B cell (primary cell): ENCODE measurements around the gene RHOXF2B. TPM values are rescaled to one million over a fixed set of nuclear protein-coding genes. Genes with fewer than 3 reads are reported as not detected.
"Not testable (repeated sequence)": the region's sequence is repeated elsewhere in the genome, so short reads cannot be mapped to it uniquely, and the experiment has no call there.

Experiments used
- ATAC-seq: fragments of 200-7000 bp; cut with Tn5 transposase; one replicate; pipeline ENCODE4 v1.10.0; 2021; ENCODE audit warnings: low read depth, mild to moderate bottlenecking, moderate number of reproducible peaks, moderate library complexity
- CTCF ChIA-PET: fragments of 350-600 bp; sonication (Branson Sonifier 250); formaldehyde crosslinking; loops from one replicate; lab custom pipeline; 2021; ENCODE audit warnings: antibody characterized with exemption, inconsistent platforms; lab: Charles Lee
- POLR2A ChIA-PET: fragments of 350-600 bp; sonication (Branson Sonifier 250); formaldehyde crosslinking; loops from one replicate; lab custom pipeline; 2021; ENCODE audit warnings: antibody characterized with exemption; lab: Charles Lee
- DNase-seq: peaks from one replicate; pipeline ENCODE4 v3.0.0; 2013
- H2AFZ ChIP-seq: 2 replicates; pipeline ENCODE4 v1.6.1; 2012; ENCODE audit warnings: mild to moderate bottlenecking, low read depth, low read length; ENCODE audit not compliant: insufficient read depth, poor library complexity, severe bottlenecking
- H3K27ac ChIP-seq, 2 donors: 1 replicate in 1 of 2; 2 replicates in 1 of 2; pipeline ENCODE4 v1.5.1; 2012 to 2013; ENCODE audit warnings: low read length in 2 of 2, mild to moderate bottlenecking in 2 of 2, moderate library complexity in 1 of 2
- H3K27me3 ChIP-seq, 4 experiments: fragments of 200-600 bp in 1 of 4; sonication (generic) in 1 of 4; replicated peaks in 1 of 4; 1 replicate in 2 of 4; 2 replicates in 2 of 4; pipeline versions ENCODE4 v1.6.1 to v1.7.0; 2013 to 2016; ENCODE audit warnings: low read length in 3 of 4, mild to moderate bottlenecking in 2 of 4, mixed read lengths in 1 of 4, moderate library complexity in 1 of 4; ENCODE audit not compliant: insufficient read depth in 4 of 4, control insufficient read depth in 3 of 4; ENCODE audit errors: control extremely low read depth in 1 of 4
- H3K36me3 ChIP-seq, 2 experiments: replicated peaks in 1 of 2; 1 replicate in 1 of 2; 2 replicates in 1 of 2; pipeline versions ENCODE4 v1.6.1 to v1.7.1; 2013; ENCODE audit warnings: low read length in 1 of 2; ENCODE audit not compliant: insufficient read depth in 2 of 2, control insufficient read depth in 1 of 2; ENCODE audit errors: control extremely low read depth in 1 of 2, extremely low read depth in 1 of 2
- H3K4me1 ChIP-seq, 2 donors: fragments of 200-600 bp in 1 of 2; sonication (generic) in 1 of 2; 1 replicate in 1 of 2; 2 replicates in 1 of 2; pipeline versions ENCODE4 v1.5.1 to v1.6.1; 2013 to 2017; ENCODE audit warnings: low read length in 2 of 2; ENCODE audit not compliant: control insufficient read depth in 2 of 2, insufficient read depth in 2 of 2
- H3K4me2 ChIP-seq: replicated peaks from 2 replicates; pipeline ENCODE3; 2012; ENCODE audit warnings: mild to moderate bottlenecking, low read depth, low read length; ENCODE audit not compliant: poor library complexity, severe bottlenecking
- H3K4me3 ChIP-seq, 5 experiments: fragments of 200-600 bp in 1 of 5; sonication (generic) in 1 of 5; 1 replicate in 3 of 5; 2 replicates in 2 of 5; pipeline versions ENCODE4 v1.5.1 to v1.7.0; 2011 to 2016; ENCODE audit warnings: low read length in 4 of 5, mild to moderate bottlenecking in 4 of 5, low read depth in 2 of 5, control low read depth in 1 of 5, moderate library complexity in 1 of 5; ENCODE audit not compliant: insufficient read depth in 1 of 5; ENCODE audit errors: control extremely low read depth in 1 of 5, extremely low read depth in 1 of 5
- H3K79me2 ChIP-seq: fragments of 200-600 bp; sonication (generic); one replicate; pipeline ENCODE4 v1.6.0; 2016; ENCODE audit warnings: low read length; ENCODE audit not compliant: control insufficient read depth, insufficient read depth
- H3K9ac ChIP-seq: fragments of 200-600 bp; sonication (generic); 2 replicates; pipeline ENCODE4 v1.6.1; 2017; ENCODE audit warnings: mild to moderate bottlenecking, low read length, moderate library complexity
- H3K9me3 ChIP-seq, 3 donors: one replicate each; pipeline versions ENCODE4 v1.6.1 to v1.7.1; 2013; ENCODE audit warnings: low read length in 2 of 3; ENCODE audit not compliant: control insufficient read depth in 2 of 3, insufficient read depth in 1 of 3; ENCODE audit errors: control extremely low read depth in 1 of 3
- H4K20me1 ChIP-seq: 2 replicates; pipeline ENCODE4 v1.6.0; 2012; ENCODE audit warnings: mild to moderate bottlenecking, low read length; ENCODE audit not compliant: insufficient read depth, control insufficient read depth, poor library complexity, severe bottlenecking
- H3K27ac Mint-ChIP-seq: one replicate; pipeline ENCODE4 v1.8.0; 2021; ENCODE audit warnings: mixed read lengths
- H3K27me3 Mint-ChIP-seq: one replicate; pipeline ENCODE4 v1.8.0; 2021; ENCODE audit warnings: mixed read lengths
- H3K4me1 Mint-ChIP-seq: one replicate; pipeline ENCODE4 v1.8.0; 2021; ENCODE audit warnings: mixed read lengths
- H3K4me3 Mint-ChIP-seq: one replicate; pipeline ENCODE4 v1.8.0; 2021; ENCODE audit warnings: mixed read lengths
- H3K9me3 Mint-ChIP-seq: one replicate; pipeline ENCODE4 v1.8.0; 2022; ENCODE audit warnings: mixed read lengths; ENCODE audit not compliant: insufficient read depth
- WGBS: methylation state at CpG from one replicate; pipeline ENCODE4 v1.1.5; 2013; ENCODE audit warnings: missing lambda C conversion rate; ENCODE audit not compliant: insufficient coverage; 5-methylcytosine and 5-hydroxymethylcytosine counted together
- intact Hi-C: fragments of 100-400 bp; cut with micrococcal nuclease; formaldehyde crosslinking; loops from one replicate; pipeline ENCODE4 v1.10.0; 2022
- polyA plus RNA-seq: library from polyadenylated mRNA; depleted of rRNA; stranded (reverse); fragments of >200 nt; gene quantifications from 2 replicates; pipeline ENCODE4 v1.2.3, GENCODE V29; 2012
- total RNA-seq, 2 donors: library from RNA; stranded (reverse); fragments of 120-200 nt in 1 of 2; gene quantifications; 1 replicate in 1 of 2; 2 replicates in 1 of 2; pipeline versions ENCODE4 v1.2.3 to v1.2.4, GENCODE V29; 2013 to 2022

RHOXF2B gene
- total and polyA plus RNA-seq, 2 donors (not counting 1 experiment from before 2014, with no cell fraction given) = not detected

DNA sequence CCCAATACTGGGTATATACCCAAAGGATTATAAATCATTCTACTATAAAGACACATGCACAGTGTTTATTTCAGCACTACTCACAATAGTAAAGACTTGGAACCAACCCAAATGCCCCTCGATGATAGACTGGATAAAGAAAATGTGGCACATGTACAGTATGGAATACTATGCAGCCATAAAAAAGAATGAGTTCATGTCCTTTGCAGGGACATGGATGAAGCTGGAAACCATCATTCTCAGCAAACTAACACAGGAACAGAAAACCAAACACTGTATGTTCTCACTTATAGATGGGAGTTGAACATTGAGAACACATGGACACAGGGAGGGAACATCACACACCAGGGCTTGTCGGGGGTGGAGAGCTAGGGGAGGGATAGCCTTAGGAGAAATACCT, 27.2 kb upstream of the RHOXF2B start:
- H4K20me1 ChIP-seq, H2AFZ ChIP-seq, H3K36me3 ChIP-seq, ATAC-seq, POLR2A ChIA-PET, CTCF ChIA-PET, H3K79me2 ChIP-seq, H3K27ac ChIP-seq, intact Hi-C loops, H3K4me1 Mint-ChIP-seq, H3K4me3 Mint-ChIP-seq, H3K4me3 ChIP-seq, H3K27ac Mint-ChIP-seq, DNase-seq, H3K9ac ChIP-seq, H3K27me3 ChIP-seq, H3K27me3 Mint-ChIP-seq, H3K4me1 ChIP-seq, H3K4me2 ChIP-seq: not testable (repeated sequence)
- peaks cover 11% of the 10 kb centered on the region for H3K9me3 Mint-ChIP-seq
- peaks cover 0 to 11% (median 10%) of the 10 kb centered on the region in 3 donors for H3K9me3 ChIP-seq
- no CpG with 5 or more reads among the region's 2 CpGs for WGBS

DNA sequence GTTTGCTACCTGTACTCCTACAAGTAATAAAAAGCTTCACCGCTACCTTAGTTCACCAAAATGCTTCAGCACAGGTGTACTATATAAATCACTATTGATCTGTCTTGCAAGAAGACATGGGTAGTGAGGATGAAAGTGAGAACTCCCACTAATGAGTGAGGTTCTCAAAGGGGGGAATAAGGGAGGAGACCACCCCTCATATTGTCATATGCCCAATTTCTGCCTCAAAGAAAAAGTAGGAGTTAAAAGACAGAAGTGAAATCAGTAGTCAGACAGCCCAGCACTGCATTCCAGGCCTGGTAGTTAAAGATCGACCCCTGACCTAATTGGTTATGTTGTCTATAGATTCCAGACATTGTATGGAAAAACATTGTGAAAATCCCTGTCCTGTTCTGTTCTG, 23.6 kb upstream of the RHOXF2B start:
- H3K4me1 ChIP-seq, H3K4me2 ChIP-seq, H3K79me2 ChIP-seq, H3K4me3 Mint-ChIP-seq, H3K27me3 ChIP-seq, H3K4me1 Mint-ChIP-seq, H3K9me3 Mint-ChIP-seq, H2AFZ ChIP-seq, ATAC-seq, CTCF ChIA-PET, H4K20me1 ChIP-seq, H3K27me3 Mint-ChIP-seq, intact Hi-C loops, H3K27ac Mint-ChIP-seq, H3K9ac ChIP-seq, POLR2A ChIA-PET, H3K27ac ChIP-seq, H3K4me3 ChIP-seq, H3K36me3 ChIP-seq: not testable (repeated sequence)
- WGBS = no CpG with 5 or more reads among the region's 2 CpGs
- DNase-seq = peak; percentile 2
- peaks cover 0 to 17% (median 10%) of the 10 kb centered on the region in 3 donors for H3K9me3 ChIP-seq
